HL-60 (cell line): ENCODE measurements around the gene TSPEAR.
"Not testable (repeated sequence)": the region's sequence is repeated elsewhere in the genome, so short reads cannot be mapped to it uniquely, and the experiment has no call there.

Experiments used
- DNase-seq, 2 experiments: peaks; one replicate each; pipeline ENCODE4 v3.0.0-alpha.2; 2010 to 2020; ENCODE audit warnings: low read depth in 1 of 2, low spot score in 1 of 2
- H3K27ac ChIP-seq: fragments of 250-450 bp; sonication (Bioruptor Pico); replicated peaks from 2 replicates; pipeline ENCODE4 v1.5.1; 2020; ENCODE audit warnings: mild to moderate bottlenecking, moderate library complexity
- H3K27me3 ChIP-seq: fragments of 250-450 bp; sonication (Bioruptor Pico); 2 replicates; pipeline ENCODE4 v1.5.1; 2021; ENCODE audit warnings: mild to moderate bottlenecking, moderate library complexity; ENCODE audit not compliant: insufficient read depth, poor library complexity, severe bottlenecking
- H3K4me3 ChIP-seq: replicated peaks from 2 replicates; pipeline ENCODE4 v1.5.1; 2011; ENCODE audit warnings: mild to moderate bottlenecking, control low read depth, low read length; ENCODE audit not compliant: insufficient read depth
- GABPA ChIP-seq: IDR thresholded peaks from 2 replicates; pipeline ENCODE4 v1.6.1; 2012; ENCODE audit warnings: low read depth
- POLR2AphosphoS5 ChIP-seq: IDR thresholded peaks from 2 replicates; pipeline ENCODE4 v1.6.1; 2012; ENCODE audit warnings: low read depth
- REST ChIP-seq: IDR thresholded peaks from 2 replicates; pipeline ENCODE4 v1.6.1; 2012; ENCODE audit warnings: low read depth; ENCODE audit not compliant: insufficient replicate concordance
- SPI1 ChIP-seq: IDR thresholded peaks from 2 replicates; pipeline ENCODE4 v1.6.1; 2012; ENCODE audit warnings: low read depth, mild to moderate bottlenecking, borderline replicate concordance
- TF ChIP-seq, protein P1 (sequence below): IDR thresholded peaks from one replicate; pipeline ENCODE4 v1.5.1; 2011; ENCODE audit warnings: low read length, control low read depth, inconsistent platforms; ENCODE audit not compliant: insufficient read depth

Gene TSPEAR

DNA sequence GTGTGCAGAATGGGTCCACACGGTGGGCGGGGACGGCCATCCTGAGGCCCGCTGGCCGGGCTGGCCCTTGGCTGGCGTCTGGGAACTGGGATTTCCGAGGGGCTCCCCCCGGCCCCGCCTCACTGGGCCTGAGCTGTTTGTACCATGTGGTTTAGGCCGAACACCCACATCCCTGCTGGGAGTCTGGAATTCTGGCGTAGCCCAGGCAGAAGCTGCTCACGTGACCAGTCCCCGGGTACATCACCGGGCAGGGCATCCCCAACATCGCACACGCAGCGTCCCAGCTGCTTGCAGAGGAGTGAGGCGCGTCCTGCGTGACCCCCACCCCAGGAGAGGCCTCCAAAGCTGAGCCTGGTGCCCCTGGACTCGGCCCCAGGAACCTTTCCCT lies 108.9 kb downstream of the TSPEAR start:
- Histone ChIP-seq H3K27ac (no peak overlapping the region), H3K4me3 (no peak overlapping the region), H3K27me3 (peaks cover 2% of the 10 kb centered on the region)
- no peak for TF ChIP-seq REST
- no peak for TF ChIP-seq SPI1
- TF ChIP-seq, protein P1, sequence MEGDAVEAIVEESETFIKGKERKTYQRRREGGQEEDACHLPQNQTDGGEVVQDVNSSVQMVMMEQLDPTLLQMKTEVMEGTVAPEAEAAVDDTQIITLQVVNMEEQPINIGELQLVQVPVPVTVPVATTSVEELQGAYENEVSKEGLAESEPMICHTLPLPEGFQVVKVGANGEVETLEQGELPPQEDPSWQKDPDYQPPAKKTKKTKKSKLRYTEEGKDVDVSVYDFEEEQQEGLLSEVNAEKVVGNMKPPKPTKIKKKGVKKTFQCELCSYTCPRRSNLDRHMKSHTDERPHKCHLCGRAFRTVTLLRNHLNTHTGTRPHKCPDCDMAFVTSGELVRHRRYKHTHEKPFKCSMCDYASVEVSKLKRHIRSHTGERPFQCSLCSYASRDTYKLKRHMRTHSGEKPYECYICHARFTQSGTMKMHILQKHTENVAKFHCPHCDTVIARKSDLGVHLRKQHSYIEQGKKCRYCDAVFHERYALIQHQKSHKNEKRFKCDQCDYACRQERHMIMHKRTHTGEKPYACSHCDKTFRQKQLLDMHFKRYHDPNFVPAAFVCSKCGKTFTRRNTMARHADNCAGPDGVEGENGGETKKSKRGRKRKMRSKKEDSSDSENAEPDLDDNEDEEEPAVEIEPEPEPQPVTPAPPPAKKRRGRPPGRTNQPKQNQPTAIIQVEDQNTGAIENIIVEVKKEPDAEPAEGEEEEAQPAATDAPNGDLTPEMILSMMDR, result no peak
- TF ChIP-seq GABPA, result no peak
- TF ChIP-seq POLR2AphosphoS5, result no peak
- DNase-seq, result no peak

GRCh38 chr21:44601596-44602462 lies 109.5 kb downstream of the TSPEAR start:
- no peak overlapping the region for H3K4me3 ChIP-seq
- H3K27ac ChIP-seq, result no peak overlapping the region
- DNase-seq, result no peak
- H3K27me3 ChIP-seq, result peaks cover 2% of the 10 kb centered on the region
- TF ChIP-seq, protein P1, result no peak
- TF ChIP-seq REST (no peak), SPI1 (no peak), POLR2AphosphoS5 (no peak), GABPA (no peak)

GRCh38 chr21:44601091-44601490 lies 110.3 kb downstream of the TSPEAR start:
- H3K27ac ChIP-seq, H3K27me3 ChIP-seq, DNase-seq, H3K4me3 ChIP-seq: not testable (repeated sequence)

- H3K27me3 ChIP-seq, H3K27ac ChIP-seq, H3K4me3 ChIP-seq, DNase-seq: not testable (repeated sequence)
Measured at GRCh38 chr21:44600118-44600978, 111.0 kb downstream of the TSPEAR start, which contains the start of gene KRTAP10-7. Gene KRTAP10-7 (plus strand): TSS chr21:44600597. CDS start chr21:44600622, 25 bp downstream.
